ENCODE measurements around the gene KIAA0930. TPM values are rescaled to one million over a fixed set of nuclear protein-coding genes. Genes with fewer than 3 reads are reported as not detected.

Gene KIAA0930
- total RNA-seq, 1 donor from 2014 or later = 89.2 TPM

- Histone ChIP-seq H3K4me3 (no peak overlapping the region), H3K4me1 (peaks cover 26% of the 10 kb centered on the region), H3K27ac (no peak overlapping the region), H3K27me3 (ENCODE audit: low read depth) (no peaks in the 10 kb centered on the region), H3K9me3 (no peaks in the 10 kb centered on the region), H3K36me3 (peaks cover 10% of the 10 kb centered on the region)
- intact Hi-C loops (cut with DNase I) = no loop called here
- DNase-seq (no peak), ATAC-seq (no peak)
- TF ChIP-seq CTCF (IDR thresholded peaks at IDR 0.05) = no peak
Observed at GRCh38 chr22:45155050-45155840, 85.4 kb downstream of the KIAA0930 start.

GRCh38 chr22:45154383-45154782 lies 86.3 kb downstream of the KIAA0930 start:
- peaks cover 10% of the 10 kb centered on the region for H3K36me3 ChIP-seq
- no peaks in the 10 kb centered on the region for H3K27me3 ChIP-seq (ENCODE audit: low read depth)
- intact Hi-C loops (cut with DNase I) = no loop called here
- no peak overlapping the region for H3K4me3 ChIP-seq
- H3K4me1 ChIP-seq = peaks cover 17% of the 10 kb centered on the region
- ATAC-seq (no peak), DNase-seq (no peak)
- H3K27ac ChIP-seq = no peak overlapping the region
- TF ChIP-seq CTCF (IDR thresholded peaks at IDR 0.05) = no peak
- H3K9me3 ChIP-seq = no peaks in the 10 kb centered on the region

GRCh38 chr22:45151503-45151902 lies 89.2 kb downstream of the KIAA0930 start:
- Histone ChIP-seq H3K9me3 (no peaks in the 10 kb centered on the region), H3K4me3 (no peak overlapping the region), H3K27me3 (ENCODE audit: low read depth) (no peaks in the 10 kb centered on the region), H3K27ac (no peak overlapping the region), H3K4me1 (no peaks in the 10 kb centered on the region), H3K36me3 (no peaks in the 10 kb centered on the region)
- TF ChIP-seq CTCF (IDR thresholded peaks at IDR 0.05) = no peak
- intact Hi-C loops (cut with DNase I) = no loop called here
- ATAC-seq (no peak), DNase-seq (no peak)

GRCh38 chr22:45150139-45150538 lies 90.6 kb downstream of the KIAA0930 start:
- Histone ChIP-seq H3K27me3 (ENCODE audit: low read depth) (no peaks in the 10 kb centered on the region), H3K27ac (no peak overlapping the region), H3K36me3 (no peaks in the 10 kb centered on the region), H3K9me3 (no peaks in the 10 kb centered on the region), H3K4me3 (no peak overlapping the region), H3K4me1 (no peaks in the 10 kb centered on the region)
- DNase-seq (no peak), ATAC-seq (no peak)
- intact Hi-C loops (cut with DNase I) = no loop called here
- no peak for TF ChIP-seq CTCF (IDR thresholded peaks at IDR 0.05)

- no peaks in the 10 kb centered on the region for H3K27me3 ChIP-seq (ENCODE audit: low read depth)
- no peak for ATAC-seq
Observed at GRCh38 chr22:45149671-45150070, 91.0 kb downstream of the KIAA0930 start.

More at GRCh38 chr22:45149671-45150070, 91.0 kb downstream of the KIAA0930 start:
- intact Hi-C loops (cut with DNase I) = no loop called here
- Histone ChIP-seq H3K36me3 (no peaks in the 10 kb centered on the region), H3K4me1 (no peaks in the 10 kb centered on the region), H3K27ac (no peak overlapping the region), H3K9me3 (no peaks in the 10 kb centered on the region), H3K4me3 (no peak overlapping the region)
- no peak for DNase-seq
- TF ChIP-seq CTCF (IDR thresholded peaks at IDR 0.05) = no peak

Measured in lower lobe of right lung (tissue), 2 donors.